MG63 (cell line): Measurements from ENCODE around the gene PGK1. TPM values are rescaled to one million over a fixed set of nuclear protein-coding genes. Genes with fewer than 3 reads are reported as not detected.
"Not testable (repeated sequence)": the region's sequence is repeated elsewhere in the genome, so short reads cannot be mapped to it uniquely, and the experiment has no call there.

Source experiments
- DNase-seq: peaks from one replicate; pipeline ENCODE4 v3.0.0-alpha.2; 2020
- H3K27me3 ChIP-seq: fragments of 250-450 bp; sonication (Bioruptor Pico); 2 replicates; pipeline ENCODE4 v1.5.1; 2020; ENCODE audit warnings: mild to moderate bottlenecking, moderate library complexity
- H3K36me3 ChIP-seq: fragments of 250-450 bp; sonication (Bioruptor Pico); 2 replicates; pipeline ENCODE4 v1.5.1; 2020; ENCODE audit warnings: mild to moderate bottlenecking, moderate library complexity
- H3K4me3 ChIP-seq: fragments of 250-450 bp; sonication (Bioruptor Pico); 2 replicates; pipeline ENCODE4 v1.5.1; 2020; ENCODE audit warnings: mild to moderate bottlenecking, moderate library complexity
- H3K9me3 ChIP-seq: fragments of 250-450 bp; sonication (Bioruptor Pico); 2 replicates; pipeline ENCODE4 v1.5.1; 2020; ENCODE audit warnings: mild to moderate bottlenecking, moderate library complexity
- total RNA-seq: library from RNA; depleted of rRNA; stranded (reverse); fragments of >200 nt; shearing (Covaris generic); gene quantifications from 2 replicates; pipeline ENCODE4 v1.2.3, GENCODE V29; 2014; ENCODE audit warnings: low replicate concordance; rRNA removed

Gene PGK1
- total RNA-seq, 1 experiment from 2014 or later: 387 TPM

DNA sequence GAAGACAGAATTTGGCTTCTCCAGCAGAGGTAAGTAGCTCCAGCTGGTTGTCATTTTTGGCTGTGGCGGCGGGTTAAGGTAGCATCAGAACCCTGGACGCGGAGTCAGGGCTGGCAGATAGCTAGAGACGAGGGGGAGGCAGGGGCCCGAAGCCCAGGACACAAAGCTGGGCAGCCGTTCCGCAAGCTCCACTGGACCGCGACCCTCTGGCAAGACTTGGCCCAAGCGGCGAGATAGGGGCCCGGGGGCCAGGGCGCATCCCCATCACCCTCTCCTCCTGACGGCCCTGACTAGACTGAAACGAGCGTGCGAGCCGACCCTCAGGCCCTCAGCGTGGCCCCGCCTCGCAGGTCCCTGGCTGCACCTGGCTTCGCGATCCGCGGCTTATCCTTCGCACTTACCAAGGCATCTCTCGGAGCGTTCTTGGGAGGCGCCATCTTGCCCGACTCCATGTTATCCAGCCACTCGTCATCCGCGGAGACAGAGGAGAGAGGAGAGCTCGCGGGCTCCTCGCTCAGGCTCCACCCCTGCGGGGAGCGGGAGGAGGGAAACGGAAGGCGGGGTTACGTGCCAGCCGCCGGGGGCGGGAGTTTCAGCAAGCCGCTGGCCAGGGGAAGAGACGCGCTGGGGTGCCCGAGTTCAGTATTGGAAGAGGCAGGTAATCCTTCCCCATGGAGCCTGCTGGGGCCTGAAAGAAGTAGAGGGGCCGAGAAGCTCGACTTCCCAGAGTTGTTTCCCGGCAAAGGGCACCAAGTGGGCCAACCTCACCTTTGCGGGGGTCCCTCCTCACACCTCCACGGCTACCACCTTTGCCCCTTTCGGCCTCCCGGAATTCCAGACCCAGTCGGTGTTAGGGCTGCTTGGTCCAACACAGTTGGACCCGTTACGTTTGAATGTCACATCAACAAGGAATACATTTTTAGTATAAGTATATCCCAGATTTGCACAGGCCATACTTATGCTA is 35.4 kb downstream of the PGK1 start, which contains the start of gene TAF9B:
Gene TAF9B, minus strand, starts transcription at position 491 of the 964 bp plus-strand sequence. Its CDS starts 39 bp downstream, at position 452.
- no peaks in the 10 kb centered on the region for H3K36me3 ChIP-seq
- no peaks in the 10 kb centered on the region for H3K9me3 ChIP-seq
- no peaks in the 10 kb centered on the region for H3K27me3 ChIP-seq
- peak within 1 kb of the TSS; percentile 76 for H3K4me3 ChIP-seq
- peak; percentile 84 for DNase-seq

DNA sequence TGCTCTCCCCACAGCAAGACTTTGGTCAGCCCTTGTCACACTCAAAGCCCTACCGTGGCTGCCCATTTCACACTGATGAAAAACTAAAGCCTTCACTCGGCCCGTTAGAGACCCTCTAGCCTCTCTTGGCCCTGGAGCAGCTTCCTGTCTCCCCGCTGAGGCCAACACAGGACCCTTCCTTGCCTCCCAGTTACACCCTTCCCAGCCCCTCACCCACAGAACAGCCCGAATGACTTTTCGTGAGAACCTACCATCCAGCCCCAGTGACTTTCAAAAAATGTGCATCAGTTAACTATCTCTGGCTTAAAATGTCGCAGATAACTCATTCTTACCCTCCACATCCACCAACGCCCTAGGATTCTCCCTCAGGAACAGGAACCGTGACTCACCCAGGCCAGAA is 36.2 kb downstream of the PGK1 start:
- H3K27me3 ChIP-seq: no peaks in the 10 kb centered on the region
- peak overlapping the region; percentile 76 for H3K4me3 ChIP-seq
- no peaks in the 10 kb centered on the region for H3K9me3 ChIP-seq
- H3K36me3 ChIP-seq: no peaks in the 10 kb centered on the region
- no peak for DNase-seq

DNA sequence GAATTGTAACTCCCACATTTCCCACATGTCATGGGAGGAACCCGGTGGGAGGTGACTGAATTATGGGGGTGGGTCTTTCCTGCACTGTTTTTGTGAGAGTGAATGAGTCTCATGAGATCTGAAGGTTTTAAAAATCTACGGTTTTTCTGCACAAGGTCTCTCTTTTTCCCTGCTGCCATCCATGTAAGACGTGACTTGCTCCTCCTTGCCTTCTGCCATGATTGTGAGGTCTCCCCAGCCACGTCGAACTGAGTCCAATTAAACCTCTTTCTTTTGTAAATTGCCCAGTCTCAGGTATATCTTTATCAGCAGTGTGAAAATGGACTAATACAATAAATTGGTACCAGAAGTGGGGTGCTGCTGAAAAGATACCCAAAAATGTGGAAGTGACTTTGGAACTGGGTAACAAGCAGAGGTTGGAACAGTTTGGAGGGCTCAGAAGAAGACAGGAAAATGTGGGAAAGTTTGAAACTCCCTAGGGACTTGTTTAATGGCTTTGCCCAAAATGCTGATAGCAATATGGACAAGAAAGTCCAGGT is 43.0 kb downstream of the PGK1 start:
- H3K4me3 ChIP-seq, H3K36me3 ChIP-seq, H3K9me3 ChIP-seq, DNase-seq, H3K27me3 ChIP-seq: not testable (repeated sequence)

DNA sequence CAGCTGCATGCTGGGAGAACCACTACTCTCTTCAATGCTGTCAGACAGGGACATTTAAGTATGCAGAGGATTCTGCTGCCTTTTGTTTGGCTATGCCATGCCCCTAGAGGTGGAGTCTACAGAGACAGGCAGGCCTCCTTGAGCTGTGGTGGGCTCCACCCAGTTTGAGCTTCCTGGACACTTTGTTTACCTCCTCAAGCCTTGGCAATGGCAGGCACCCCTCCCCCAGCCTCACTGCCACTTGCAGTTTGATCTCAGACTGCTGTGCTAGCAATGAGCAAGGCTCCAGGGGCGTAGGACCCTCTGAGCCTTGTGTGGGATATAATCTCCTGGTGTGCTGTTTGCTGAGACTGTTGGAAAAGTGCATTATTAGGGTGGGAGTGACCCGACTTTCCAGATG is 53.3 kb downstream of the PGK1 start:
- H3K9me3 ChIP-seq, H3K27me3 ChIP-seq, H3K4me3 ChIP-seq, H3K36me3 ChIP-seq, DNase-seq: not testable (repeated sequence)

DNA sequence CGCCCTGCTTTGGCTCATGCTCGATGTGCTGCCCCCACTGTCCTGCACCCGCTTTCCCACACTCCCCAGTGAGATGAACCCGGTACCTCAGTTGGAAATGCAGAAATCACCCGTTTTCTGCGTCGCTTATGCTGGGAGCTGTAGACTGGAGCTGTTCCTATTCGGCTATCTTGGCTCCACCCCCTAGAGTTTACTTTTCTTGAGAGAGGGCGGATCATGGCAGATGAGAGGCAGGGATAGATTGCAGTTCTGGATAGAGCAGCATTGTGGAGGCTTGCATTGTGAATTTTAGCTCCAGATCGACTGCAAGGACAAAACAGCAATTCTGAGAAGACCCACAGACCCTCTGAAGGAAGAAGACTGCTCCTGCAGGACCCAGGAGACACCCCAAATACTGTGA is 53.8 kb downstream of the PGK1 start:
- DNase-seq, H3K4me3 ChIP-seq, H3K36me3 ChIP-seq, H3K27me3 ChIP-seq, H3K9me3 ChIP-seq: not testable (repeated sequence)

DNA sequence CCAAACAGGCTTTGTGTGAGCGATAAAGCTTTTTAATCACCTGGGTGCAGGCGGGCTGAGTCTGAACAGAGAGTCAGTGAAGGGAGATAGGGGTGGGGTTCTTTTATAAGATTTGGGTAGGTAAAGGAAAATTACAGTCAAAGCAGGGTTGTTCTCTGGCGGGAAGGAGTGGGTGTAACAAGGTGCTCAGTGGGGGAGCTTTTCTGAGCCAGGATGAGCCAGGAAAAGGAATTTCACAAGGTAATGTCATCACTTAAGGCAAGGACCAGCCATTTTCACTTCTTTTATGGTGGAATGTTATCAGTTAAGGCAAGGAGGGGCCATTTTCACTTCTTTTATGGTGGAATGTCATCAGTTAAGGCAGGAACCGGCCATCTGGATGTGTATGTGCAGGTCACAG is 56.7 kb downstream of the PGK1 start:
- H3K27me3 ChIP-seq, H3K9me3 ChIP-seq, H3K4me3 ChIP-seq, DNase-seq, H3K36me3 ChIP-seq: not testable (repeated sequence)

DNA sequence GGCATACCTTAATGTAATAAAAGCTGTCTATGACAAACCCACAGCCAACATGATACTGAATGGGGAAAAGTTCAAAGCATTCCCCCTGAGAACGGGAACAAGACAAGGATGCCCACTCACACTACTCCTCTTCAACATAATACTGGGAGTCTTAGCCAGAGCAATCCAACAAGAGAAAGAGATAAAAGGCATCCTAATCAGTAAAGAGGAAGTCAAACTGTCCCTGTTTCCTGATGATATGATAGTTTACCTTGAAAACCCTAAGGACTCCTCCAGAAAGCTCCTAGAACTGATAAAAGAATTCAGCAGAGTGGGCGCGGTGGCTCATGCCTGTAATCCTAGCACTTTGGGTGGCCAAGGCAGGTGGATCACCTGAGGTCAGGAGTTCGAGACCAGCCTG is 59.1 kb downstream of the PGK1 start:
- H3K4me3 ChIP-seq, H3K36me3 ChIP-seq, DNase-seq, H3K27me3 ChIP-seq, H3K9me3 ChIP-seq: not testable (repeated sequence)

DNA sequence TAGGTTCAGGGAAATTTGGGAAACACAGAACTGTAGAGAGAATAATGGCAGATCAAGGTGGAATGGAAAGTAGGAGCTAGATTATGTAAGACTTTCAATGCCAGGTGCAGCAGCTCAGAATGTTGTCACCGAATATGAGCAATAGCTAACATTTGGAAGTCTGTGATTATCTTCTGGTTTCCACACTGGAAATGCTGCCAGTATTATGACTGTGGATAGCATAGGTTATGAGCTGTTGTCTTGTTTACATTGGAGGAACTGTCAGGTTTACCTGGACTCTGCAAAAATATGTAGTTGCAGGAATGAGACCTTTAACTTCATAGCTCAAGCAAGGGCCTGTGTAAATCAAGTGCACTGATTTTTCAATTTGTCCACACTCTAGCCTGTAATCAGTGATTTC is 61.4 kb downstream of the PGK1 start:
- Histone ChIP-seq H3K27me3 (no peaks in the 10 kb centered on the region), H3K9me3 (no peaks in the 10 kb centered on the region), H3K36me3 (no peaks in the 10 kb centered on the region), H3K4me3 (no peak overlapping the region)
- no peak for DNase-seq

DNA sequence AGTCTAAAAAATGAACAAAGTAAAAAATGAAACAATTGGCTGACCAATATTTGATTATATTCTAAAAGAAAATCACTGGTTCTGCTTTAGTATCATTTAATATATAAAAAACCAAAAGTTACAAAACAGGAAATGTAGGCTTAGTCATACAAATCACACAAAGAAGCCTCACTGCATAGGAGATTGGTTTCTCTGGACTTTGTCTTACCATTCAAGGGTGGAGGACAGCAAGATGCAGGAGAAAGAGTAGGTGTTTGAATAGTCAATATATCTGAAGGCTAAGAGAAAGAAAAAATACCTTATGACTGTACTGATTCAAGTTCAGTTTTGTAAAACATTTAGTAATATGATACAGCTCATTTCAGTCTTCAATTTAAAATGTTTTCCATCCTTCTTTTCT is 64.0 kb downstream of the PGK1 start:
- no peak for DNase-seq

More for the DNA sequence above, 64.0 kb downstream of the PGK1 start:
- no peak overlapping the region for H3K4me3 ChIP-seq
- no peaks in the 10 kb centered on the region for H3K27me3 ChIP-seq
- H3K9me3 ChIP-seq: no peaks in the 10 kb centered on the region
- H3K36me3 ChIP-seq: no peaks in the 10 kb centered on the region

Other genes with a start within 250 kb of the PGK1 start
- 72.7 and 103 TPM in 2 replicates for gene MAGT1, start 208.8 kb upstream of the PGK1 start, total RNA-seq
- 355 and 444 TPM in 2 replicates for gene COX7B, start 204.8 kb upstream of the PGK1 start, total RNA-seq
- gene ATP7A, start 193.6 kb upstream of the PGK1 start, total RNA-seq: 4.2 and 6.4 TPM in 2 replicates
- not detected in 2 replicates for gene PGAM4, start 134.6 kb upstream of the PGK1 start, total RNA-seq
- 31.0 and 34.9 TPM in 2 replicates for gene TAF9B, start 35.4 kb downstream of the PGK1 start, total RNA-seq
- gene CYSLTR1, start 223.4 kb downstream of the PGK1 start, total RNA-seq: not detected in 2 replicates